SK-N-SH treated with all-trans-retinoic acid at 6 μM for 48 hours (cell line): ENCODE measurements around the gene PSMA2.

Experiments
- ATAC-seq: fragments of 200-7000 bp; cut with Tn5 transposase; 3 replicates; pipeline ENCODE4 v1.9.1; 2020; ENCODE audit warnings: mild to moderate bottlenecking, moderate library complexity
- ARNTL ChIP-seq: fragments of 450-650 bp; formaldehyde crosslinking; IDR thresholded peaks from 2 replicates; pipeline ENCODE4 v1.5.0; 2020; ENCODE audit warnings: low read depth, mild to moderate bottlenecking, moderate library complexity, borderline replicate concordance
- CREB5 ChIP-seq: fragments of 250-450 bp; sonication (Bioruptor Pico); IDR thresholded peaks from 2 replicates; pipeline ENCODE4 v1.5.1; 2020; ENCODE audit warnings: low read depth, mild to moderate bottlenecking, moderate library complexity
- CSRNP3 ChIP-seq: fragments of 250-450 bp; sonication (Bioruptor Pico); IDR thresholded peaks from 2 replicates; pipeline ENCODE4 v1.5.1; 2021; ENCODE audit warnings: mild to moderate bottlenecking, moderate library complexity
- ESRRG ChIP-seq: fragments of 250-450 bp; sonication (Bioruptor Pico); IDR thresholded peaks from 2 replicates; pipeline ENCODE4 v1.6.1; 2021; ENCODE audit warnings: mild to moderate bottlenecking
- GLIS3 ChIP-seq: fragments of 250-450 bp; sonication (Bioruptor Pico); IDR thresholded peaks from 2 replicates; pipeline ENCODE4 v1.5.0; 2020; ENCODE audit warnings: mild to moderate bottlenecking, moderate library complexity
- ISL1 ChIP-seq: fragments of 250-450 bp; sonication (Bioruptor Pico); IDR thresholded peaks from 2 replicates; pipeline ENCODE4 v2.1.2; 2022; ENCODE audit warnings: mild to moderate bottlenecking, moderate library complexity
- OSR1 ChIP-seq: fragments of 250-450 bp; sonication (Bioruptor Pico); IDR thresholded peaks from 2 replicates; pipeline ENCODE4 v1.8.0; 2022; ENCODE audit warnings: moderate library complexity, mild to moderate bottlenecking, inconsistent platforms
- POU6F1 ChIP-seq: fragments of 250-450 bp; sonication (Bioruptor Pico); IDR thresholded peaks from 2 replicates; pipeline ENCODE4 v1.8.0; 2021; ENCODE audit warnings: low read depth, mild to moderate bottlenecking, moderate library complexity, borderline replicate concordance
- PPARA ChIP-seq: fragments of 250-450 bp; sonication (Bioruptor Pico); IDR thresholded peaks from 2 replicates; pipeline ENCODE4 v1.5.0; 2020; ENCODE audit warnings: mild to moderate bottlenecking, borderline replicate concordance
- RARB ChIP-seq: fragments of 250-450 bp; sonication (Bioruptor Pico); IDR thresholded peaks from 2 replicates; pipeline ENCODE4 v1.8.0; 2021; ENCODE audit warnings: mild to moderate bottlenecking, moderate library complexity
- SNAI2 ChIP-seq: fragments of 250-450 bp; sonication (Bioruptor Pico); IDR thresholded peaks from 2 replicates; pipeline ENCODE4 v1.5.0; 2020; ENCODE audit warnings: mild to moderate bottlenecking, moderate library complexity
- TOX ChIP-seq: fragments of 250-450 bp; sonication (Bioruptor Pico); IDR thresholded peaks from 2 replicates; pipeline ENCODE4 v1.8.0; 2021; ENCODE audit warnings: mild to moderate bottlenecking, moderate library complexity, borderline replicate concordance
- TSHZ2 ChIP-seq: fragments of 250-450 bp; sonication (Bioruptor Pico); IDR thresholded peaks from 2 replicates; pipeline ENCODE4 v1.5.0; 2020; ENCODE audit warnings: mild to moderate bottlenecking, moderate library complexity
- ZFP3 ChIP-seq: fragments of 250-450 bp; sonication (Bioruptor Pico); IDR thresholded peaks from 2 replicates; pipeline ENCODE4 v1.5.0; 2020; ENCODE audit warnings: mild to moderate bottlenecking, moderate library complexity
- ZFP30 ChIP-seq: fragments of 450-650 bp; formaldehyde crosslinking; IDR thresholded peaks from 2 replicates; pipeline ENCODE4 v1.5.0; 2022; ENCODE audit warnings: mild to moderate bottlenecking, moderate library complexity
- ZNF565 ChIP-seq: fragments of 450-650 bp; formaldehyde crosslinking; conservative IDR thresholded peaks from 2 replicates; pipeline ENCODE4 v1.5.0; 2020; ENCODE audit warnings: low read depth, mild to moderate bottlenecking, moderate library complexity
- ZNF70 ChIP-seq: fragments of 450-650 bp; formaldehyde crosslinking; IDR thresholded peaks from 2 replicates; pipeline ENCODE4 v1.5.0; 2020; ENCODE audit warnings: mild to moderate bottlenecking, moderate library complexity
- ZNF8 ChIP-seq: fragments of 450-650 bp; formaldehyde crosslinking; IDR thresholded peaks from 2 replicates; pipeline ENCODE4 v1.5.0; 2020; ENCODE audit warnings: mild to moderate bottlenecking, moderate library complexity
- TF ChIP-seq, protein P1 (sequence below): fragments of 250-450 bp; sonication (Bioruptor Pico); IDR thresholded peaks from 2 replicates; pipeline ENCODE4 v1.8.0; 2020; ENCODE audit warnings: mild to moderate bottlenecking, moderate library complexity, borderline replicate concordance

PSMA2 gene

GRCh38 chr7:42929449-42929848, 2.5 kb downstream of the PSMA2 start:
- ATAC-seq: no peak

GRCh38 chr7:42928754-42929153, 3.2 kb downstream of the PSMA2 start:
- no peak for ATAC-seq
- TF ChIP-seq ARNTL: no peak
- no peak for TF ChIP-seq ZFP3 (CRISPR knock-in tag)
- no peak for TF ChIP-seq CSRNP3 (CRISPR knock-in tag)
- TF ChIP-seq ISL1 (CRISPR knock-in tag): no peak
- TF ChIP-seq, protein P1, sequence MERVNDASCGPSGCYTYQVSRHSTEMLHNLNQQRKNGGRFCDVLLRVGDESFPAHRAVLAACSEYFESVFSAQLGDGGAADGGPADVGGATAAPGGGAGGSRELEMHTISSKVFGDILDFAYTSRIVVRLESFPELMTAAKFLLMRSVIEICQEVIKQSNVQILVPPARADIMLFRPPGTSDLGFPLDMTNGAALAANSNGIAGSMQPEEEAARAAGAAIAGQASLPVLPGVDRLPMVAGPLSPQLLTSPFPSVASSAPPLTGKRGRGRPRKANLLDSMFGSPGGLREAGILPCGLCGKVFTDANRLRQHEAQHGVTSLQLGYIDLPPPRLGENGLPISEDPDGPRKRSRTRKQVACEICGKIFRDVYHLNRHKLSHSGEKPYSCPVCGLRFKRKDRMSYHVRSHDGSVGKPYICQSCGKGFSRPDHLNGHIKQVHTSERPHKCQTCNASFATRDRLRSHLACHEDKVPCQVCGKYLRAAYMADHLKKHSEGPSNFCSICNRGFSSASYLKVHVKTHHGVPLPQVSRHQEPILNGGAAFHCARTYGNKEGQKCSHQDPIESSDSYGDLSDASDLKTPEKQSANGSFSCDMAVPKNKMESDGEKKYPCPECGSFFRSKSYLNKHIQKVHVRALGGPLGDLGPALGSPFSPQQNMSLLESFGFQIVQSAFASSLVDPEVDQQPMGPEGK: no peak
- no peak for TF ChIP-seq PPARA
- TF ChIP-seq TOX (CRISPR knock-in tag): no peak
- no peak for TF ChIP-seq ZNF8
- TF ChIP-seq TSHZ2 (CRISPR knock-in tag): no peak
- TF ChIP-seq OSR1: no peak
- TF ChIP-seq ZNF70 (CRISPR knock-in tag): no peak
- TF ChIP-seq ZFP30 (CRISPR knock-in tag): no peak

More at GRCh38 chr7:42929449-42929848, 2.5 kb downstream of the PSMA2 start:
- no peak for TF ChIP-seq TOX (CRISPR knock-in tag)
- no peak for TF ChIP-seq ZNF565
- TF ChIP-seq RARB (CRISPR knock-in tag): no peak
- TF ChIP-seq ZFP30 (CRISPR knock-in tag): no peak
- TF ChIP-seq TSHZ2 (CRISPR knock-in tag): no peak
- no peak for TF ChIP-seq ZNF8
- no peak for TF ChIP-seq SNAI2 (CRISPR knock-in tag)
- TF ChIP-seq POU6F1 (CRISPR knock-in tag): no peak
- no peak for TF ChIP-seq ESRRG (CRISPR knock-in tag)
- no peak for TF ChIP-seq ARNTL
- no peak for TF ChIP-seq CSRNP3 (CRISPR knock-in tag)
- TF ChIP-seq PPARA: no peak
- TF ChIP-seq GLIS3: no peak
- no peak for TF ChIP-seq CREB5 (CRISPR knock-in tag)
